Liver (tissue), 3 donors: ENCODE results near the gene SMC6.

Experiments used
- EGR1 ChIP-seq, 2 donors: IDR thresholded peaks; 2 replicates each; pipeline ENCODE4 v1.6.1; 2016 to 2018; ENCODE audit warnings: antibody characterized with exemption in 2 of 2, low read depth in 2 of 2
- JUND ChIP-seq, 2 donors: IDR thresholded peaks; 2 replicates each; pipeline ENCODE4 v1.6.1; 2016; ENCODE audit warnings: antibody characterized with exemption in 2 of 2
- RAD21 ChIP-seq, 2 donors: IDR thresholded peaks; 2 replicates each; pipeline ENCODE4 v1.6.1; 2016; ENCODE audit warnings: antibody characterized with exemption in 2 of 2, mild to moderate bottlenecking in 2 of 2
- TF ChIP-seq, protein P1 (sequence below): fragments of 150-350 bp; IDR thresholded peaks from 2 replicates; pipeline ENCODE4 v1.5.1; 2017; ENCODE audit warnings: improper control_type of control experiment, low read depth, low read length; ENCODE audit not compliant: missing input control
- TF ChIP-seq, protein P2 (sequence below): IDR thresholded peaks from 2 replicates; pipeline ENCODE4 v1.6.1; 2016; ENCODE audit warnings: antibody characterized with exemption
- TF ChIP-seq, protein P3 (sequence below): IDR thresholded peaks from 2 replicates; pipeline ENCODE4 v1.6.1; 2016; ENCODE audit warnings: antibody characterized with exemption
- donor health status: healthy.
- donor health status: healthy.

DNA sequence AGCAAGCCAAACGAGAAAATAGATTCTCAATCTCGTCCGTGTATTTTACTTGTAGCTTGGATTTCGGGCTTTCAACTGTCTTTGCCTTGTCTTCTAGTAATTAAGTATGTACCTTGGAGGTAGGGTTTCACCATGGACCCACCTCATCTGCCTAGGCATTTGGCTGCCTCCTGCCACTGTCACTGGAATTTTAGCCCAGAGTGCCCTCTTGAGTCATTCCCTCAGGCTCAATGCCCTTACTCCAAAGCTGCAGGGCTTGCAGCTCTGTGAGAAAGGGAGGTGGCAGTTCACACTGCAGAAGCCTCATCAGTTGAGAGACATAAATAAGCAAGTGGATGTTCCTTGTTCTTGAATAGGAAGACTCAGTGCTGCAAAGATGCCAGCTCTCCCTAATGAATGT is 123.5 kb downstream of the SMC6 start:
- TF ChIP-seq, protein P1, sequence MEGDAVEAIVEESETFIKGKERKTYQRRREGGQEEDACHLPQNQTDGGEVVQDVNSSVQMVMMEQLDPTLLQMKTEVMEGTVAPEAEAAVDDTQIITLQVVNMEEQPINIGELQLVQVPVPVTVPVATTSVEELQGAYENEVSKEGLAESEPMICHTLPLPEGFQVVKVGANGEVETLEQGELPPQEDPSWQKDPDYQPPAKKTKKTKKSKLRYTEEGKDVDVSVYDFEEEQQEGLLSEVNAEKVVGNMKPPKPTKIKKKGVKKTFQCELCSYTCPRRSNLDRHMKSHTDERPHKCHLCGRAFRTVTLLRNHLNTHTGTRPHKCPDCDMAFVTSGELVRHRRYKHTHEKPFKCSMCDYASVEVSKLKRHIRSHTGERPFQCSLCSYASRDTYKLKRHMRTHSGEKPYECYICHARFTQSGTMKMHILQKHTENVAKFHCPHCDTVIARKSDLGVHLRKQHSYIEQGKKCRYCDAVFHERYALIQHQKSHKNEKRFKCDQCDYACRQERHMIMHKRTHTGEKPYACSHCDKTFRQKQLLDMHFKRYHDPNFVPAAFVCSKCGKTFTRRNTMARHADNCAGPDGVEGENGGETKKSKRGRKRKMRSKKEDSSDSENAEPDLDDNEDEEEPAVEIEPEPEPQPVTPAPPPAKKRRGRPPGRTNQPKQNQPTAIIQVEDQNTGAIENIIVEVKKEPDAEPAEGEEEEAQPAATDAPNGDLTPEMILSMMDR = no peak
- TF ChIP-seq, protein P2, sequence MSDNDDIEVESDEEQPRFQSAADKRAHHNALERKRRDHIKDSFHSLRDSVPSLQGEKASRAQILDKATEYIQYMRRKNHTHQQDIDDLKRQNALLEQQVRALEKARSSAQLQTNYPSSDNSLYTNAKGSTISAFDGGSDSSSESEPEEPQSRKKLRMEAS = no peak
- no peak for TF ChIP-seq RAD21 (IDR thresholded peaks at IDR 0.05)
- TF ChIP-seq, protein P3, sequence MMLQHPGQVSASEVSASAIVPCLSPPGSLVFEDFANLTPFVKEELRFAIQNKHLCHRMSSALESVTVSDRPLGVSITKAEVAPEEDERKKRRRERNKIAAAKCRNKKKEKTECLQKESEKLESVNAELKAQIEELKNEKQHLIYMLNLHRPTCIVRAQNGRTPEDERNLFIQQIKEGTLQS = no peak
- TF ChIP-seq JUND (IDR thresholded peaks at IDR 0.05) = no peak
- TF ChIP-seq EGR1 (IDR thresholded peaks at IDR 0.05; ENCODE audit: low read depth in 2 of 2) = no peak
